ENCODE results near the gene PROM1.

GRCh38 chr4:15928883-15929282 lies 154.9 kb downstream of the PROM1 start:
- TF ChIP-seq CTCF (IDR thresholded peaks at IDR 0.05; ENCODE audit: poor library complexity) (no peak), EZH2phosphoT487 (IDR thresholded peaks at IDR 0.05; ENCODE audit: low read depth, severe bottlenecking, unreplicated experiment) (no peak), EZH2 (IDR thresholded peaks at IDR 0.05; ENCODE audit: borderline replicate concordance) (no peak)
